Measurements from ENCODE around the gene ADORA2A. TPM values are rescaled to one million over a fixed set of nuclear protein-coding genes. Genes with fewer than 3 reads are reported as not detected.
A peak's percentile ranks its signal among the peaks of the same experiment; 100 is the strongest.

The ADORA2A gene
- total RNA-seq, 4 donors from 2014 or later: 2.6 to 4.2 (median 3.5) TPM

DNA sequence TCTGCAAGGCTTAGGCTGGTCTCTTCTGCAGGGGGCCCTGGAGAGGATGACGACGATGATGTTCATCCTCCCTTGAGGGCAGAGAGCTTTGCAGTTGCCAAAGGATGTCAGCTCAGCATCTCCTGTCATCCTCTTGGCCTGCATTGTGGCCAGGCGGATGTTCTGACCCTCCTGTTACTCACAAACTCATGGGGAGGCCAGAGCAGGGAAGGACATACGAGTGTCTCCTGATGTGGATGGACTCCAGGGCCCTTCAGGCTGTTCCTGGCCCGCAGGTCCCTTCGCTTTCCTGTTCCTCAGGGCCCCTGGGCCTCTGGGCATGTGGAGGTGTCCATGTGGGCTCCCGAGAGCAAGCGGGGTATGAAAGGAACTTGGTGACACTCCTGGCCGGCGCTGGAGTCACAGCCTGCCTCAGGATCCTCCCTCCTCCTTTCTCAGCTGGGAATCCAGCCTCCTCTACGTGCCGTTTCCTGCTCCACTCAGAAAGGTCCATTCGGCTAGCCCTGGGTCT, 8.5 kb downstream of the ADORA2A start:
- WGBS, 2 donors: 70 to 77% methylated on average over 13 of the region's 13 CpGs
- peak in 1 of 2 donors; percentile 5 for DNase-seq (ENCODE audit: low spot score in 2 of 2)
- no peaks in the 10 kb centered on the region for H3K9me3 ChIP-seq
- H3K4me3 ChIP-seq: no peak overlapping the region
- H3K27ac ChIP-seq: peak overlapping the region in 3 of 4 donors; percentile 17 to 70 (median 69)
- TF ChIP-seq CTCF (IDR thresholded peaks at IDR 0.05) (no peak), EP300 (IDR thresholded peaks at IDR 0.05) (no peak), POLR2A (IDR thresholded peaks at IDR 0.05) (no peak)
- H3K36me3 ChIP-seq: peaks cover 0 to 5% (median 0%) of the 10 kb centered on the region in 3 donors
- H3K4me1 ChIP-seq: peaks cover 0 to 49% (median 34%) of the 10 kb centered on the region in 4 donors
- no peaks in the 10 kb centered on the region for H3K27me3 ChIP-seq

DNA sequence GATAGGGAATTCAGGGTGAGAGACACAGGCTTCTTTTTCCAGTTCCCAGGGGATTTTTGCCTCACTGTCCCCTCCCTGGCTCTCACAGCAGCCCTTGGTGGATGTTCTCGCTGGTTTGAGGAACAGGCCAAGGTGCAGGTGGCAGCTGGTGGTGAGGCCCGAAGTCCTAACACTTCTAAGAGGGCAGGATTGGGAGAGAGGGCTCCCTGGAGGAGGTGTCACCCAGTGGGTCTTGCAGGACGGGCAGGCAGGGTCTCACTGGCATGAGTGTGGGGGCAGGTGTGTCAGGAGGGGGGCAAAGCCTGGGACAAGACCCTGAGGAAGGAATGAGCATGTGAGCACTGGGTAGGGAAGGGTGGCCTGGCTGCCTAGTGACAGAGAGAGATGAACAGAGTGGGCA, 9.2 kb downstream of the ADORA2A start:
- peak overlapping the region in 3 of 4 donors; percentile 17 to 70 (median 69) for H3K27ac ChIP-seq
- WGBS, 2 donors: 93 to 97% methylated on average over 3 of the region's 3 CpGs
- no peak overlapping the region for H3K4me3 ChIP-seq
- H3K36me3 ChIP-seq: peaks cover 0 to 11% (median 0%) of the 10 kb centered on the region in 3 donors
- TF ChIP-seq CTCF (IDR thresholded peaks at IDR 0.05) (no peak), POLR2A (IDR thresholded peaks at IDR 0.05) (no peak), EP300 (IDR thresholded peaks at IDR 0.05) (no peak)
- no peaks in the 10 kb centered on the region for H3K27me3 ChIP-seq
- peak in 1 of 2 donors; percentile 6 for DNase-seq (ENCODE audit: low spot score in 2 of 2)
- H3K9me3 ChIP-seq: no peaks in the 10 kb centered on the region
- peaks cover 0 to 49% (median 34%) of the 10 kb centered on the region in 4 donors for H3K4me1 ChIP-seq

DNA sequence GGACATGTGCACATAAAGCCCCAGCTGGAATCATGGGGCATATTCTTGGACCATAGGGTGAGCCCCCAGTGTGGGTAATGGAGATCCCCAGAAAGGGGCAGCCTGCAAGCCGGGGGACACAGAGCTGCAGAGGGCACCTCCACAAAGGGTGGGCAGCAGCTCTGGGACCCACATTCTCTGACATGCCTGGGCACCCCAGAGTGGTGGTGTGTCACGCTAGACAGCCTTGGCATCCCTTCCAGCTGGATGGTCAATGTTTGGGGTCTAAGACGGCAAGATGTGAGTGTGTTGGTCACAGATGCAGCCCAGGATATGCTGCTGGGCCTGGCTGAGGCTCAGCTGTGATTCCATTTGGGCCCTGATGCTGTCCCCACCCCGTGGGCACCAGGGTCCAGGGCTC, 9.7 kb downstream of the ADORA2A start:
- no peak overlapping the region for H3K4me3 ChIP-seq
- TF ChIP-seq CTCF (IDR thresholded peaks at IDR 0.05): no peak
- TF ChIP-seq EP300 (IDR thresholded peaks at IDR 0.05): no peak
- TF ChIP-seq POLR2A (IDR thresholded peaks at IDR 0.05): no peak
- WGBS, 2 donors: 83 to 87% methylated on average over 4 of the region's 4 CpGs
- peaks cover 0 to 49% (median 30%) of the 10 kb centered on the region in 4 donors for H3K4me1 ChIP-seq
- peaks cover 0 to 16% (median 0%) of the 10 kb centered on the region in 3 donors for H3K36me3 ChIP-seq
- no peak for DNase-seq (ENCODE audit: low spot score in 2 of 2)
- H3K27ac ChIP-seq: no peak overlapping the region
- no peaks in the 10 kb centered on the region for H3K27me3 ChIP-seq
- H3K9me3 ChIP-seq: no peaks in the 10 kb centered on the region

GRCh38 chr22:24437741-24438328, 10.4 kb downstream of the ADORA2A start:
- no peaks in the 10 kb centered on the region for H3K9me3 ChIP-seq
- peaks cover 0 to 22% (median 0%) of the 10 kb centered on the region in 3 donors for H3K36me3 ChIP-seq
- H3K4me1 ChIP-seq: peaks cover 0 to 42% (median 23%) of the 10 kb centered on the region in 4 donors
- no peak overlapping the region for H3K27ac ChIP-seq
- TF ChIP-seq EP300 (IDR thresholded peaks at IDR 0.05): no peak
- no peak for TF ChIP-seq POLR2A (IDR thresholded peaks at IDR 0.05)
- 65 to 66% methylated on average over 5 of the region's 5 CpGs for WGBS, 2 donors
- DNase-seq (ENCODE audit: low spot score in 2 of 2): no peak
- no peak overlapping the region for H3K4me3 ChIP-seq
- H3K27me3 ChIP-seq: no peaks in the 10 kb centered on the region

GRCh38 chr22:24440270-24440717, 12.9 kb downstream of the ADORA2A start:
- Histone ChIP-seq H3K4me3 (no peak overlapping the region), H3K27me3 (no peaks in the 10 kb centered on the region), H3K27ac (no peak overlapping the region), H3K4me1 (peaks cover 0 to 18% (median 7%) of the 10 kb centered on the region in 4 donors), H3K9me3 (no peaks in the 10 kb centered on the region), H3K36me3 (peaks cover 0 to 22% (median 0%) of the 10 kb centered on the region in 3 donors)
- WGBS, 2 donors: 84 to 86% methylated on average over 10 of the region's 10 CpGs
- TF ChIP-seq EP300 (IDR thresholded peaks at IDR 0.05) (no peak), CTCF (IDR thresholded peaks at IDR 0.05) (no peak), POLR2A (IDR thresholded peaks at IDR 0.05) (no peak)
- no peak for DNase-seq (ENCODE audit: low spot score in 2 of 2)
